Gastroesophageal sphincter (tissue), 3 donors: ENCODE data around the gene DYNC1LI1.

Source experiments
- CTCF ChIP-seq, 4 experiments: fragments of 200-600 bp in 2 of 4; fragments of 450-650 bp in 2 of 4; sonication (generic) in 1 of 4; IDR thresholded peaks; one replicate each; pipeline ENCODE4 v1.5.1; 2017 to 2019; ENCODE audit warnings: antibody characterized with exemption in 4 of 4, mild to moderate bottlenecking in 2 of 4, moderate library complexity in 2 of 4
- EP300 ChIP-seq: sonication (generic); formaldehyde crosslinking; IDR thresholded peaks from one replicate; pipeline ENCODE4 v1.6.1; 2017; ENCODE audit warnings: antibody characterized with exemption, mild to moderate bottlenecking
- POLR2A ChIP-seq, 2 donors: fragments of 450-650 bp; IDR thresholded peaks; one replicate each; pipeline ENCODE4 v1.6.1; 2017; ENCODE audit warnings: antibody characterized with exemption in 2 of 2, mild to moderate bottlenecking in 2 of 2, moderate library complexity in 1 of 2
- POLR2AphosphoS5 ChIP-seq: sonication (generic); formaldehyde crosslinking; IDR thresholded peaks from one replicate; pipeline ENCODE4 v1.6.1; 2017; ENCODE audit warnings: antibody characterized with exemption

- TF ChIP-seq POLR2A (IDR thresholded peaks at IDR 0.05): no peak
- TF ChIP-seq CTCF (IDR thresholded peaks at IDR 0.05): no peak
- TF ChIP-seq POLR2AphosphoS5: no peak
- TF ChIP-seq EP300: no peak
Measured at GRCh38 chr3:32591186-32591585, 20.5 kb upstream of the DYNC1LI1 start.
